HG03060 (cell line): ENCODE data around the gene CASP14.
"Not testable (repeated sequence)": the region's sequence is repeated elsewhere in the genome, so short reads cannot be mapped to it uniquely, and the experiment has no call there.

Source experiments
- ATAC-seq: cut with Tn5 transposase; IDR thresholded peaks from one replicate; pipeline ENCODE4 v1.9.1; 2021; ENCODE audit warnings: low read depth, moderate number of reproducible peaks; ENCODE audit not compliant: unreplicated experiment

Gene CASP14

GRCh38 chr19:15070386-15070785 is 21.1 kb downstream of the CASP14 start:
- not testable (repeated sequence) for ATAC-seq

DNA sequence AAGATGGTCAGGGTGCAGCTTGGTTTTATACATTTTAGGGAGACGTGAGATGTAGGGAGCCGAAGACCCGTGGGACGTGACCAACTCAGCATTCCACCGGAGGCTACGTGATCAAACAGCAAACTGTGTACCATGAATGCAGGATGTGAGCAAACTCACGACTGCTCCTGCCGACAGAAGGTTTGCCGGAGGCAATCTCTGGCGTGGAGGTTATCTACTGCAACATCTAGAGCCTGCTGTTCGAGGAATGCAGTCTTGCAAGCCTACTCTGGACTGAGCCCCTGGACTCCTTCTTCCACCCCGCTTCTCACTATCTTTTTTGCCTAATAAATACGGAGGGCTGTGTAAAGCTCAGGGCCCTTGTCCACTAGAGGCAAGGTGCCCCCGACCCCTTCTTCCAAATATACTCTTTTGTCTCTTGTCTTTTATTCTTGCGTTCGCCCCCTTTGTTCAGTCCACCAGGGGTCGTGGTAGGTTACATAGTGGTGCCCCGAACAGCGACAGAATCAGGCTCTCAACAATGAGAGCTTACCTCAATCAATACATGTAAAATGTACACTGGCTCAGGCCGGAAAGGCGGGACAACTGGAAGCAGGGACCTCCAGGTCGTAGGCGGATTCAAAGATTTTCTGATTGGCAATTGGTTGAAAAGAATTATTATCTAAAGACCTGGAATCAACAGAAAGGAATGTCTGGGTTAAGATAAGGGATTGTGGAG is 23.8 kb downstream of the CASP14 start:
- ATAC-seq: no peak

DNA sequence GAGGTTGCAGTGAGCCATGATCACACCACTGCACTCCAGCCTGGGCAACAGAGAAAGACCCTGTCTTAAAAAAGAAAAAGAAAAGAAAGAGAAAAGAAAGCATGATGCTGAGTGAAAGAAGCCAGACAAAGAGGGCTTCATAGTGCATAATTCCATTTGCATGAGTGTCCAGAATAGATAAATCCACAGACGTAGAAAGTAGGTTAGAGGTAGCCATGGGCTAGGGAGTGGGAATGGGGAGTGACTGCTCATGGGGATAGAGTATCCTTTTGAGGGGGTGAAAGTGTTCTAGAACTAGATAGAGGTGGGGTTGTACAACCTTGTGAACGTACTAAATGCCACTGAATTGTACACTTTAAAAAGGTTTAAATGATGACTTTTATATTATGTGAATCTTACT is 25.1 kb downstream of the CASP14 start:
- no peak for ATAC-seq

DNA sequence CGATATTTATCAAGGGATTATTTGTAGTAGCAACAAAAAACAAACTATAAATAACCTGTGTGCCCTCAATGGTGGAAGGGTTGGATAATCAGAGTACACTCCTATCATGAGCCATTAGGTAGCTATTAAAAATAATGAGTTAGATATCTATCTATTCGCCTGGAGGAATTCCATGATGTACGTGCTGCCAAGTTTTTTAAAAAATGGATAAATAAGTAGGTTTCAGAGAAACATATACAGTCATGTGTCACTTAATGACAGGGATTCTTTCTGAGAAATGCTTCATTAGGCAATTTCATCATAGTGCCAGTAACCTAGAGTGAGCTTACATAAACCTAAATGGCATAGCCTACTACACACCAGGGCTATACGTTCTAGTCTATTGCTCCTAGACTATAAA is 26.5 kb downstream of the CASP14 start:
- no peak for ATAC-seq

GRCh38 chr19:15080002-15080401 is 30.7 kb downstream of the CASP14 start:
- not testable (repeated sequence) for ATAC-seq

GRCh38 chr19:15081911-15082310 is 32.6 kb downstream of the CASP14 start, which contains the start of gene OR1I1:
Gene OR1I1, plus strand, starts transcription at chr19:15082211. Its CDS starts 4,855 bp downstream, at chr19:15087066.
- no peak for ATAC-seq

DNA sequence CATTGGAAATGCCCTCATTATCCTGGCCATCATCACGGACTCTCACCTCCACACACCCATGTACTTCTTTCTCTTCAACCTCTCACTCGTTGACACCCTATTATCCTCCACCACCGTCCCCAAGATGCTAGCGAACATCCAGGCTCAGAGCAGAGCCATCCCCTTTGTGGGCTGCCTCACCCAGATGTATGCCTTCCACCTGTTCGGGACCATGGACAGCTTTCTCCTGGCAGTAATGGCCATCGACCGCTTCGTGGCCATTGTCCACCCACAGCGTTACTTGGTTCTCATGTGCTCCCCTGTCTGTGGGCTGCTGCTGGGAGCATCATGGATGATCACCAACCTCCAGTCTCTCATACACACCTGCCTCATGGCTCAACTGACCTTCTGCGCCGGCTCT is 37.9 kb downstream of the CASP14 start:
- ATAC-seq: no peak

- no peak for ATAC-seq
Measured at GRCh38 chr19:15091918-15092753, 42.9 kb downstream of the CASP14 start.

- ATAC-seq: no peak
Measured at GRCh38 chr19:15093001-15093400, 43.7 kb downstream of the CASP14 start.

DNA sequence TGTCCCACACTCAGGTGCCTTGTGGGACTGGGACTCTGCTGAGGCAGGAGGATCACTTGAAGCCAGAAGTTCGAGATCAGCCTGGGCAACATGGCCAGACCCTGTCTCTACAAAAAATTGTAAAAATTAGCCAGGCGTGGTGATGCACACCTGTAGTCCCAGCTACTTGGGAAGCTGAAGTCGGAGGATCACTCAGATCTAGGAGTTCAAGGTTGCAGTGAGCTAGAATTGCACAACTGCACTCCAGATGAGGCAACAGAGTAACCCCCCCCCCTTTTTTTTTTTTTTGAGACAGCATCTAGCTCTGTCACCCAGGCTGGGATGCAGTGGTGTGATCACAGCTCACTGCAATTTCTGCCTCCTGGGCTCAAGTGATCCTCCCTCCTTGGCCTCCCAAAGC is 46.9 kb downstream of the CASP14 start:
- no peak for ATAC-seq

- ATAC-seq: not testable (repeated sequence)
Measured at GRCh38 chr19:15097980-15098379, 48.7 kb downstream of the CASP14 start.

DNA sequence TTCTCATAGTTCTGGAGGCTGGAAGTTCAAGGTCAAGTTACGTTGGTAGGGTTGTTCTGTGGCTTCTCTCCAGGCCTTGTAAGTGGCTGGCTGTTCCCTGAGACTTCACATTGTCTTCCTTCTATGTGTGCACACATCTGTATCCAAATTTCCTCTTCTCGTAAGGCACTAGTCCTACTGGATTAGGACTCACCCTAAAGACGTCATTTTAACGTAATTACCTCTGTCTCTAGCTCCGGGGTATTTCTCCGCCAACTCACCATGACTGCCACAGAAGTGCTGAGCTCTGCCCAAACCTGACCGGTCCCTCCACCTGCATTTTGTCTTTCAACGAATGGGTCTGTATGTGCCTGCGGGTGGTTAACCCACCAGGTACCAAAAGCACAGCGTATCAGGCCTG is 49.2 kb downstream of the CASP14 start:
- ATAC-seq: no peak

- ATAC-seq: no peak
Measured at GRCh38 chr19:15099017-15099582, 49.8 kb downstream of the CASP14 start.

GRCh38 chr19:15101479-15102082 is 52.3 kb downstream of the CASP14 start:
- ATAC-seq: no peak

DNA sequence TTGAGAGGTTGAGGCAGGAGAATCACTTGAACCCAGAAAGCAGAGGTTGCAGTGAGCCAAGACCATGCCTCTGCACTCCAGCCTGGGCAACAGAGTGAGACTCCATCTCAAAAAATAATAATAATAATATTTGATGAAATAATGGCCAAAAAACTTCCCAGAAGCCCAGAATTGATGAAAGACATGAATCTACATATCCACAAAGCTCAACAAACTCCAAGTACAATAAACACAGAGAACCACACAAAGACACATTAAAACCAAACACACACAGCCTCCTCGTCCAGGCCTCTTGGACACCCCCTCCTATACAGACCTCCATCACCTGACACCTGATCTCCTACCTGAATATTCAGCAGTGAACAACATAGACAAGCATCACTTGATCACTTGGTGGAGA is 54.7 kb downstream of the CASP14 start:
- ATAC-seq: no peak

GRCh38 chr19:15104411-15104810 is 55.1 kb downstream of the CASP14 start:
- ATAC-seq: no peak

- no peak for ATAC-seq
Measured at GRCh38 chr19:15105044-15105443, 55.8 kb downstream of the CASP14 start.

DNA sequence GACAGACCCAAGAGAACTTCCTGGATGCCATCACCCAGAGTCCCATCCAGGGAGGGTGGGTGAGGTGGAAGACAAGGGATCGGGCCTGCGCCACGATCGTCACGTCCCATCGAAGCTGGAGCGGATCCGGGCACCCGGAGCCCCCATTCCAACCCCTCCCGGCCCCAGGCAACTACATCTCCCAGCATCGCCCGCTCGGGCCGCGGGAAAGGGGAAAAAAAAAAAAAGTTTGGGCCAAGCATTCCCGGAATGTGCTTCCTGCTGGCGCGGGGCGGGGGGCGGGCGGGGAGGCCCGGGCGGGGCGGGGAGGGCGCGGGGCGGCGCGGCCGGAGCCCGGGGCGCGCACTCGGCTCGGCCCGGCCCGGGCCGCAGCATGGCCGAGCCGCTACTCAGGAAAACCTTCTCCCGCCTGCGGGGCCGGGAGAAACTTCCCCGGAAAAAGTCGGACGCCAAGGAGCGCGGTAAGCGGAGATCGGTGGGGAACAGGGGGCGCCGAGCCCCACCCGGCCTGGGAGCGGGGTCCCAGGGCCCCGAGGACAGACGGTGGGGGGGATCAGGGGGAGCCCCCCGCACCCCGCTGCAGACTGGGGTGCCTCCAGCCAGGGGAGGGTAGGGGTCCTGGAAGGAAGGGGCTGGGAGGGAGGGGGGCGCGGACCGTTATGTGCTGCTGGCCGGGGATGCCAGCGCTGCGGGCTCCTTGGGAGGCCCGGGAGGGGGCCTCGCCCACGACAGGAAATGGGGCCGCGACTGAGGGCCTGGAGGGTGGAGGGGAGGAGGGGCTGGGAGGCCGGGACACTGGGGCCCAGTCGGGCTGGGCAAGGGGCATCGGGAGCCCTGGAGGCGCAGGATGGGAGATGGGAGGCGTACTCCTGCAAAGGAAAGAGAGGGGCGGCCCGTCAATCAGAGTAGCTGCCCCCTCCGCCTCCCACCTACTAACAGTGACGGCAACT is 58.1 kb downstream of the CASP14 start, which contains the start of gene SYDE1:
SYDE1 (plus strand) TSS at position 341 of the 950 bp plus-strand sequence; CDS start at position 374, 33 bp downstream.
- ATAC-seq: no peak
